Mammary epithelial cell (primary cell): ENCODE results near the gene MCAT.

Experiments used
- CTCF ChIP-seq, 2 donors: IDR thresholded peaks in 1 of 2; conservative IDR thresholded peaks in 1 of 2; 2 replicates each; pipeline ENCODE4 v1.5.1; 2011 to 2012; ENCODE audit warnings: inconsistent platforms in 2 of 2, low read length in 2 of 2, mild to moderate bottlenecking in 2 of 2, control low read depth in 1 of 2, low read depth in 1 of 2; ENCODE audit not compliant: insufficient read depth in 1 of 2; ENCODE audit errors: extremely low read depth in 1 of 2
- EZH2 ChIP-seq: IDR thresholded peaks from 2 replicates; pipeline ENCODE4 v1.6.1; 2012; ENCODE audit warnings: low read length, inconsistent platforms, borderline replicate concordance

- peak in 1 of 2 donors; percentile 33 for TF ChIP-seq CTCF (conservative IDR thresholded peaks at IDR 0.05 in 1 of 2, IDR thresholded peaks at IDR 0.05 in 1 of 2; ENCODE audit: extremely low read depth in 1 of 2, insufficient read depth in 1 of 2, low read depth in 1 of 2, low read length in 2 of 2)
- no peak for TF ChIP-seq EZH2
Measured at GRCh38 chr22:43110444-43110926, 32.7 kb downstream of the MCAT start, which contains the start of gene BIK.
